DND-41 (cell line): ENCODE measurements around the gene CLIC5.

Source experiments
- ATAC-seq: fragments of 200-7000 bp; cut with Tn5 transposase; 3 replicates; pipeline ENCODE4 v1.9.1; 2021; ENCODE audit warnings: low read depth; ENCODE audit not compliant: insufficient read depth
- DNase-seq: peaks from one replicate; pipeline ENCODE4 v3.0.0-alpha.2; 2020
- H2AFZ ChIP-seq: 2 replicates; pipeline ENCODE4 v1.6.0; 2012; ENCODE audit warnings: low read depth, low read length
- H3K27ac ChIP-seq: 2 replicates; pipeline ENCODE4 v1.5.1; 2012; ENCODE audit warnings: low read length, inconsistent platforms
- H3K27me3 ChIP-seq: fragments of 200-600 bp; sonication (generic); 2 replicates; pipeline ENCODE4 v1.6.0; 2012; ENCODE audit warnings: low read length, mild to moderate bottlenecking, inconsistent platforms; ENCODE audit not compliant: insufficient read depth, poor library complexity
- H3K36me3 ChIP-seq: 2 replicates; pipeline ENCODE4 v1.5.1; 2012; ENCODE audit warnings: low read length, inconsistent platforms; ENCODE audit not compliant: insufficient read depth
- H3K4me1 ChIP-seq: 2 replicates; pipeline ENCODE4 v1.5.1; 2012; ENCODE audit warnings: mild to moderate bottlenecking, low read length; ENCODE audit not compliant: insufficient read depth
- H3K4me2 ChIP-seq: 2 replicates; pipeline ENCODE4 v1.6.0; 2012; ENCODE audit warnings: mild to moderate bottlenecking, moderate library complexity, low read length, inconsistent platforms; ENCODE audit not compliant: insufficient read depth
- H3K4me3 ChIP-seq, 2 experiments: fragments of 200-600 bp in 1 of 2; shearing (Covaris generic) in 1 of 2; 2 replicates each; pipeline ENCODE4 v1.5.1; 2012 to 2016; ENCODE audit warnings: inconsistent platforms in 2 of 2, low read length in 2 of 2, mild to moderate bottlenecking in 2 of 2, low read depth in 1 of 2, moderate library complexity in 1 of 2
- H3K79me2 ChIP-seq: 2 replicates; pipeline ENCODE4 v1.6.0; 2012; ENCODE audit warnings: low read length, inconsistent platforms; ENCODE audit not compliant: insufficient read depth
- H3K9ac ChIP-seq: 2 replicates; pipeline ENCODE4 v1.6.0; 2012; ENCODE audit warnings: low read depth, mild to moderate bottlenecking, inconsistent platforms, low read length, moderate library complexity
- H3K9me3 ChIP-seq: 2 replicates; pipeline ENCODE4 v1.5.1; 2012; ENCODE audit warnings: low read length, moderate library complexity, mild to moderate bottlenecking, inconsistent platforms; ENCODE audit not compliant: insufficient read depth, severe bottlenecking
- H4K20me1 ChIP-seq: 2 replicates; pipeline ENCODE4 v1.6.0; 2012; ENCODE audit warnings: low read length; ENCODE audit not compliant: insufficient read depth
- CTCF ChIP-seq: IDR thresholded peaks from 2 replicates; pipeline ENCODE4 v1.5.1; 2012; ENCODE audit warnings: borderline replicate concordance, low read length, moderate library complexity, mild to moderate bottlenecking; ENCODE audit not compliant: poor library complexity, severe bottlenecking; ENCODE audit errors: extremely low read depth
- EZH2 ChIP-seq: IDR thresholded peaks from 3 replicates; pipeline ENCODE4 v1.6.1; 2012; ENCODE audit warnings: borderline replicate concordance, low read depth, mild to moderate bottlenecking, moderate library complexity, low read length, inconsistent platforms; ENCODE audit not compliant: severe bottlenecking

CLIC5 gene

GRCh38 chr6:45870531-45870930 lies 145.1 kb downstream of the CLIC5 start:
- Histone ChIP-seq H3K4me1 (no peaks in the 10 kb centered on the region), H3K79me2 (no peaks in the 10 kb centered on the region), H3K4me2 (no peak overlapping the region), H3K27ac (no peak overlapping the region), H3K9ac (no peak overlapping the region), H4K20me1 (no peaks in the 10 kb centered on the region), H3K4me3 (no peak overlapping the region), H3K36me3 (no peaks in the 10 kb centered on the region), H3K27me3 (peaks cover 3% of the 10 kb centered on the region), H2AFZ (no peak overlapping the region), H3K9me3 (no peaks in the 10 kb centered on the region)
- TF ChIP-seq EZH2 (no peak), CTCF (no peak)
- DNase-seq (no peak), ATAC-seq (no peak)

- Histone ChIP-seq H3K36me3 (no peaks in the 10 kb centered on the region), H3K27ac (no peak overlapping the region), H3K4me2 (no peak overlapping the region), H3K4me1 (no peaks in the 10 kb centered on the region), H3K27me3 (peaks cover 3% of the 10 kb centered on the region), H3K9ac (no peak overlapping the region), H3K79me2 (no peaks in the 10 kb centered on the region), H3K9me3 (no peaks in the 10 kb centered on the region), H4K20me1 (no peaks in the 10 kb centered on the region), H2AFZ (no peak overlapping the region), H3K4me3 (no peak overlapping the region)
- DNase-seq (no peak), ATAC-seq (no peak)
- TF ChIP-seq CTCF (no peak), EZH2 (no peak)
These were observed 151.0 kb downstream of the CLIC5 start for GRCh38 chr6:45864651-45865050.

GRCh38 chr6:45858691-45859090 lies 157.0 kb downstream of the CLIC5 start:
- no peak for TF ChIP-seq EZH2
- TF ChIP-seq CTCF = no peak
- H3K4me3 ChIP-seq = no peak overlapping the region
- no peak for DNase-seq
- H3K79me2 ChIP-seq = no peaks in the 10 kb centered on the region
- H3K4me1 ChIP-seq = no peaks in the 10 kb centered on the region
- H3K9me3 ChIP-seq = no peaks in the 10 kb centered on the region
- H3K27ac ChIP-seq = no peak overlapping the region
- H3K9ac ChIP-seq = no peak overlapping the region
- ATAC-seq = no peak
- H2AFZ ChIP-seq = no peak overlapping the region
- H3K27me3 ChIP-seq = no peaks in the 10 kb centered on the region
- H3K36me3 ChIP-seq = no peaks in the 10 kb centered on the region
- no peak overlapping the region for H3K4me2 ChIP-seq
- H4K20me1 ChIP-seq = no peaks in the 10 kb centered on the region

- Histone ChIP-seq H3K36me3 (no peaks in the 10 kb centered on the region), H3K4me1 (no peaks in the 10 kb centered on the region), H3K27me3 (no peaks in the 10 kb centered on the region), H2AFZ (no peak overlapping the region), H3K9me3 (no peaks in the 10 kb centered on the region), H3K4me3 (no peak overlapping the region), H4K20me1 (no peaks in the 10 kb centered on the region), H3K4me2 (no peak overlapping the region), H3K9ac (no peak overlapping the region), H3K27ac (no peak overlapping the region), H3K79me2 (no peaks in the 10 kb centered on the region)
- TF ChIP-seq EZH2 (no peak), CTCF (no peak)
- no peak for DNase-seq
- no peak for ATAC-seq
These were observed 157.8 kb downstream of the CLIC5 start for GRCh38 chr6:45857827-45858226.
